ENCODE results near the gene CCDC141. TPM values are rescaled to one million over a fixed set of nuclear protein-coding genes. Genes with fewer than 3 reads are reported as not detected.

CCDC141 gene
- total RNA-seq, 1 donor from 2014 or later: 1.2 TPM

- Mint-ChIP-seq H3K36me3 (no peaks in the 10 kb centered on the region), H3K9me3 (no peaks in the 10 kb centered on the region), H3K4me3 (no peak overlapping the region), H3K27me3 (ENCODE audit: low read depth) (peaks cover 2% of the 10 kb centered on the region), H3K27ac (no peak overlapping the region), H3K4me1 (peaks cover 16% of the 10 kb centered on the region)
- DNase-seq (ENCODE audit: low spot score in 2 of 2, unreplicated experiment in 2 of 2): no peak
- TF ChIP-seq, protein P1, sequence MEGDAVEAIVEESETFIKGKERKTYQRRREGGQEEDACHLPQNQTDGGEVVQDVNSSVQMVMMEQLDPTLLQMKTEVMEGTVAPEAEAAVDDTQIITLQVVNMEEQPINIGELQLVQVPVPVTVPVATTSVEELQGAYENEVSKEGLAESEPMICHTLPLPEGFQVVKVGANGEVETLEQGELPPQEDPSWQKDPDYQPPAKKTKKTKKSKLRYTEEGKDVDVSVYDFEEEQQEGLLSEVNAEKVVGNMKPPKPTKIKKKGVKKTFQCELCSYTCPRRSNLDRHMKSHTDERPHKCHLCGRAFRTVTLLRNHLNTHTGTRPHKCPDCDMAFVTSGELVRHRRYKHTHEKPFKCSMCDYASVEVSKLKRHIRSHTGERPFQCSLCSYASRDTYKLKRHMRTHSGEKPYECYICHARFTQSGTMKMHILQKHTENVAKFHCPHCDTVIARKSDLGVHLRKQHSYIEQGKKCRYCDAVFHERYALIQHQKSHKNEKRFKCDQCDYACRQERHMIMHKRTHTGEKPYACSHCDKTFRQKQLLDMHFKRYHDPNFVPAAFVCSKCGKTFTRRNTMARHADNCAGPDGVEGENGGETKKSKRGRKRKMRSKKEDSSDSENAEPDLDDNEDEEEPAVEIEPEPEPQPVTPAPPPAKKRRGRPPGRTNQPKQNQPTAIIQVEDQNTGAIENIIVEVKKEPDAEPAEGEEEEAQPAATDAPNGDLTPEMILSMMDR (IDR thresholded peaks at IDR 0.05; ENCODE audit: unreplicated experiment): no peak
Measured at GRCh38 chr2:178863856-178864620, 185.9 kb downstream of the CCDC141 start.

DNA sequence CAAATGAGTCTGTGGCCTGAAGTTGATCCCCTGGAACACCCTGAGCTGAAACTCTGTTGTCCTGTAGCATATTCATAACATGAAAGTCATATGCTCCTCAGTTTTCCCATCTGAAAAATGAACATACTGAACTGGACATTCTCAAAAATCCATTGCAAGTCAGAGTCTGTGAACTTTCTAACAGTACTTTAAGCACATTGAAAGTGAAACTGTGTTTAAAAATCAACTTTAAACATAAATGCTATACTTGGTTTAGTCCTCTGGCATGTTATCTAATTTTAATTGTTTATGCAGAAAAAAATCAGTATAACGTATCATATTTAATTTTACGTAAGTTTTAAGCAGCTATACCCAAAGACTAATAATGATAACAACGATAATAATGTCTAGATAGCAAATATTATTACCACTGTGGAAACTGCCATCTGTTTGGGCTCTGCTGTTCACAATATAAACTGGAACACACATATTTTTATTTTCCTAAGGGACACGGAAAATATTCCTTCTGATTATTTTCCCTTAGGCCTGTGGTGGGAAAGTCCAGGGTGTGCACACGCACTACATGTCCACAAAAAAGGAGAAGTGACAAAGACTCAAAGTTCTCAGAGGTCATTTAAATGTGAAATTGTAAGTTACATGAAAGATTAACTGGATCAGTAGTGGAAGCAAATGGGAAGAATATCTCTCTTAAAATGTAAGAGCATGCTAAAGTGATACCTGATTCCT, 186.6 kb downstream of the CCDC141 start:
- H3K27ac Mint-ChIP-seq: no peak overlapping the region
- TF ChIP-seq, protein P1 (IDR thresholded peaks at IDR 0.05; ENCODE audit: unreplicated experiment): no peak
- H3K4me3 Mint-ChIP-seq: no peak overlapping the region
- H3K4me1 Mint-ChIP-seq: peaks cover 16% of the 10 kb centered on the region
- H3K27me3 Mint-ChIP-seq (ENCODE audit: low read depth): no peaks in the 10 kb centered on the region
- no peaks in the 10 kb centered on the region for H3K9me3 Mint-ChIP-seq
- no peak for DNase-seq (ENCODE audit: low spot score in 2 of 2, unreplicated experiment in 2 of 2)
- no peaks in the 10 kb centered on the region for H3K36me3 Mint-ChIP-seq

DNA sequence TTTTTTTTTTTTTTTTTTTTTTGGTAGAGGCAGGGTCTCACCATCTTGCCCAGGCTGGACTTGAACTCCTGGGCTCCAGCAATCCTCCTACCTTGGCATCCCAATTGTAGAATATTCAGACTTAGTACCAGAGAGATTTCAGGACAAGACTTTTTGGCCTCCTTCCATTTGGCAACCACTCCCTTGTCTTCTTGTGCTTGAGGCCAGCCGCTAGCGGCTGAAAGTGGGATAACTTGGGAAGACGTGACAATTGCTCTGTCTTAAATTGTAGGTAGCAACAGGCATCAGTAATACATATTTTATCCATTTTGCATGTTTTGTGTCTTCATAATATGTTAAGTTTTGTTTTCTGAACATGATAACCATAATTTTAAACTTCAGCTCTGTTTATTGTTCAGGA, 189.4 kb downstream of the CCDC141 start:
- H3K27me3 Mint-ChIP-seq (ENCODE audit: low read depth): no peaks in the 10 kb centered on the region
- no peaks in the 10 kb centered on the region for H3K9me3 Mint-ChIP-seq
- no peak overlapping the region for H3K4me3 Mint-ChIP-seq
- no peaks in the 10 kb centered on the region for H3K36me3 Mint-ChIP-seq
- DNase-seq (ENCODE audit: low spot score in 2 of 2, unreplicated experiment in 2 of 2): no peak
- no peak overlapping the region for H3K27ac Mint-ChIP-seq
- TF ChIP-seq, protein P1 (IDR thresholded peaks at IDR 0.05; ENCODE audit: unreplicated experiment): no peak
- H3K4me1 Mint-ChIP-seq: peaks cover 17% of the 10 kb centered on the region

DNA sequence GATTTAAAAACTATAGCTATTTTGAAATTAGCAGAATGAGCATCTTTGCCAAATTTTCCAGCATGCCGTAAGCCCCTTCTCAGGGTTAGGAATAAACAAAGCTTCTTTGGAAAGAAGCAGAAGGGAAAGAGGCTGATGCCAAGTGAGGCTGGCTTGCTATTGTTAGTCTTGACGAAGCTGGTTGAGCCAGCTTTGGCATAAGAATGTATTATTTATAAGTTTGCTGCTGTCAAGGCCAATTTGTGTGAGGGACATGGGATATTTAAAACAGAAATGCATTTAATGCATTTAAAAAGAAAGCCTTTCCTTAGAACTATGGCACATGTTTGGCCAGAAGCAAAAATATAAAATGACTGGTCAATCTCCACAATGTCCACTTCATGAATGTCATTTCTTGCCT, 190.2 kb downstream of the CCDC141 start:
- Mint-ChIP-seq H3K27ac (no peak overlapping the region), H3K4me3 (no peak overlapping the region), H3K9me3 (no peaks in the 10 kb centered on the region), H3K27me3 (ENCODE audit: low read depth) (no peaks in the 10 kb centered on the region), H3K36me3 (no peaks in the 10 kb centered on the region), H3K4me1 (peaks cover 13% of the 10 kb centered on the region)
- TF ChIP-seq, protein P1 (IDR thresholded peaks at IDR 0.05; ENCODE audit: unreplicated experiment): no peak
- DNase-seq (ENCODE audit: low spot score in 2 of 2, unreplicated experiment in 2 of 2): no peak

DNA sequence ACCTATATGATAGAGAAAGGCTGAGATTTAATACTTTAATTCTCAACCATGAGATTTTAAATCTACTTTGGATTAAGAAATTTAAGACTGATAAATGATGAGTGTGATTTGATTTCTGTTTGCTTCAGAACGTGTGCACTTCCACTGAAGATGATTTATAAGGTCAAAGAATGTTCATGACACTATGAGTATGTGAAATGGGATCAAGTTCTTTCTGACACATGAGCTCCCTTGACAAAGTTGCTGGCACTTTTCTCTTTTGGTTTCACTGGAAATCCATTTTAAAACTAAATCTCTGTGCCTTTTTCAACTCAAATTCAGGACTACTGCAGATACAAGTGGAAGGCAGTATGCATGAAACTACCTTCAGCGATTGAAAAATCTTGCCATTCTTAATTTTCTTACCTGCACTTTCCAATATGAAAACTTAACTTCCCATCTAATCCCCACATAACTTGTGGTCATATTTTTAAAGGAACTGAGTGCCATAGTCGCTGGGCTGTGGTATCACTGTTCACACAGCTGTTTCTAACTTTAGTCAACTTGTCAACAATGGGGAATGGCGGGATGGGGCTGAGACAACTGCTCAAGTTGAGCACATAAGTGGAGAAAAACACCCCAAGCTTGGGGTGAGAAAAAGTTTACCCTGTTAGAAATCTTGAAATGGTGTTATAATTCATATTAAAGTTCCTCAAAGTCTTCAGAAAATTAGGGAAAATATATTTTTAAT, 190.9 kb downstream of the CCDC141 start:
- Mint-ChIP-seq H3K4me1 (peaks cover 13% of the 10 kb centered on the region), H3K9me3 (no peaks in the 10 kb centered on the region), H3K27ac (no peak overlapping the region), H3K4me3 (no peak overlapping the region), H3K36me3 (no peaks in the 10 kb centered on the region), H3K27me3 (ENCODE audit: low read depth) (no peaks in the 10 kb centered on the region)
- TF ChIP-seq, protein P1 (IDR thresholded peaks at IDR 0.05; ENCODE audit: unreplicated experiment): no peak
- no peak for DNase-seq (ENCODE audit: low spot score in 2 of 2, unreplicated experiment in 2 of 2)

Data from mesothelial cell of epicardium (in vitro differentiated cells).